Psoas muscle (tissue), 8 donors: ENCODE measurements around the gene IGSF22. TPM values are rescaled to one million over a fixed set of nuclear protein-coding genes. Genes with fewer than 3 reads are reported as not detected.
A peak's percentile ranks its signal among the peaks of the same experiment; 100 is the strongest.

ENCODE experiments used
- ATAC-seq, 4 donors: fragments of 200-7000 bp; cut with Tn5 transposase; one replicate each; pipeline ENCODE4 v1.9.1; 2020; ENCODE audit warnings: moderate library complexity in 3 of 4, mild to moderate bottlenecking in 2 of 4
- DNase-seq, 2 donors: peaks; one replicate each; pipeline ENCODE4 v3.0.0-alpha.2; 2020
- H3K27ac ChIP-seq: fragments of 200-600 bp; one replicate; pipeline ENCODE4 v1.8.0; 2022
- H3K27me3 ChIP-seq, 3 donors: fragments of 200-600 bp in 1 of 3; one replicate each; pipeline versions ENCODE4 v1.6.1 to v1.8.0; 2013 to 2022; ENCODE audit warnings: low read length in 2 of 3, mild to moderate bottlenecking in 2 of 3, moderate library complexity in 1 of 3; ENCODE audit not compliant: insufficient read depth in 3 of 3
- H3K36me3 ChIP-seq, 2 donors: fragments of 200-600 bp in 1 of 2; one replicate each; pipeline versions ENCODE4 v1.6.1 to v1.8.0; 2013 to 2022; ENCODE audit warnings: low read depth in 1 of 2, mild to moderate bottlenecking in 1 of 2, moderate library complexity in 1 of 2; ENCODE audit not compliant: insufficient read depth in 1 of 2
- H3K4me1 ChIP-seq: fragments of 200-600 bp; one replicate; pipeline ENCODE4 v1.8.0; 2022
- H3K4me3 ChIP-seq: fragments of 200-600 bp; one replicate; pipeline ENCODE4 v1.8.0; 2022; ENCODE audit warnings: mild to moderate bottlenecking
- H3K9me3 ChIP-seq: fragments of 200-600 bp; one replicate; pipeline ENCODE4 v1.8.0; 2022
- WGBS, 3 donors: extraction: QIAGEN DNeasy Blood & Tissue Kit; methylation state at CpG; one replicate each; pipeline versions ENCODE4 v1.1.6 to v1.1.7; 2013; 5-methylcytosine and 5-hydroxymethylcytosine counted together
- intact Hi-C, 2 donors: fragments of 100-400 bp; cut with DNase I; formaldehyde crosslinking; loops; one replicate each; pipeline versions ENCODE4 v1.11.0 to v1.14.2; 2022
- polyA plus RNA-seq, 3 donors: library from polyadenylated mRNA; stranded (reverse); fragments of 200-250 nt; gene quantifications; one replicate each; pipeline ENCODE4 v1.2.3, GENCODE V29; 2013
- total RNA-seq, 4 donors: library from RNA; stranded (reverse); fragmentation: NEBNext Ultra II Directional in 2 of 4; extraction: Animal tissue kit (Norgen Biotek cat#: 25700) in 2 of 4; gene quantifications; one replicate each; pipeline versions ENCODE4 v1.2.1 to v1.2.4, GENCODE V29; 2021 to 2023
- TF ChIP-seq, protein P1 (sequence below): fragments of 200-600 bp; IDR thresholded peaks from one replicate; pipeline ENCODE4 v1.8.0; 2022; ENCODE audit warnings: antibody characterized with exemption
- donor health status: healthy with polysubstance abuse.
- donor health status: DM: no; HTN: no; CAD: no; lungs with moderate emphysema.
- donor health status: Bipolar disorder and iron deficiency.
- donor health status: healthy.
- donor health status: DM: yes; HTN: yes; CAD: no.
- donor health status: DM: no; HTN: no; CAD: no.
- donor health status: DM: no; HTN: no; CAD: no.
- donor health status: DM: yes; HTN: yes; CAD: no.

Gene IGSF22
- total and polyA plus RNA-seq, 7 donors, result 0.03 to 0.87 (median 0.49) TPM

GRCh38 chr11:18700375-18700774 is 25.6 kb downstream of the IGSF22 start:
- Histone ChIP-seq H3K4me1 (peaks cover 11% of the 10 kb centered on the region), H3K27ac (no peak overlapping the region), H3K4me3 (no peak overlapping the region), H3K27me3 (no peaks in the 10 kb centered on the region), H3K36me3 (peaks cover 0 to 21% of the 10 kb centered on the region in 2 donors), H3K9me3 (no peaks in the 10 kb centered on the region)
- DNase-seq, result no peak
- WGBS, 3 donors, result 53 to 64% (median 57%) methylated on average over 1 of the region's 1 CpG
- intact Hi-C loops, result no loop called here
- no peak for ATAC-seq
- TF ChIP-seq, protein P1, sequence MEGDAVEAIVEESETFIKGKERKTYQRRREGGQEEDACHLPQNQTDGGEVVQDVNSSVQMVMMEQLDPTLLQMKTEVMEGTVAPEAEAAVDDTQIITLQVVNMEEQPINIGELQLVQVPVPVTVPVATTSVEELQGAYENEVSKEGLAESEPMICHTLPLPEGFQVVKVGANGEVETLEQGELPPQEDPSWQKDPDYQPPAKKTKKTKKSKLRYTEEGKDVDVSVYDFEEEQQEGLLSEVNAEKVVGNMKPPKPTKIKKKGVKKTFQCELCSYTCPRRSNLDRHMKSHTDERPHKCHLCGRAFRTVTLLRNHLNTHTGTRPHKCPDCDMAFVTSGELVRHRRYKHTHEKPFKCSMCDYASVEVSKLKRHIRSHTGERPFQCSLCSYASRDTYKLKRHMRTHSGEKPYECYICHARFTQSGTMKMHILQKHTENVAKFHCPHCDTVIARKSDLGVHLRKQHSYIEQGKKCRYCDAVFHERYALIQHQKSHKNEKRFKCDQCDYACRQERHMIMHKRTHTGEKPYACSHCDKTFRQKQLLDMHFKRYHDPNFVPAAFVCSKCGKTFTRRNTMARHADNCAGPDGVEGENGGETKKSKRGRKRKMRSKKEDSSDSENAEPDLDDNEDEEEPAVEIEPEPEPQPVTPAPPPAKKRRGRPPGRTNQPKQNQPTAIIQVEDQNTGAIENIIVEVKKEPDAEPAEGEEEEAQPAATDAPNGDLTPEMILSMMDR, result no peak

GRCh38 chr11:18699848-18700261 is 26.1 kb downstream of the IGSF22 start:
- H3K4me3 ChIP-seq, result peak overlapping the region; percentile 87
- TF ChIP-seq, protein P1, result no peak
- no peak for DNase-seq
- peaks cover 0 to 21% of the 10 kb centered on the region in 2 donors for H3K36me3 ChIP-seq
- WGBS, 3 donors, result 46 to 51% (median 48%) methylated on average over 3 of the region's 3 CpGs
- intact Hi-C loops, result loop anchor here in 1 of 2 donors (5.0 kb wide), 1 partner anchor 308 kb away; the partner anchor contains the start of gene LDHA
- no peak for ATAC-seq
- H3K27ac ChIP-seq, result peak overlapping the region; percentile 79
- H3K9me3 ChIP-seq, result no peaks in the 10 kb centered on the region
- peaks cover 11% of the 10 kb centered on the region for H3K4me1 ChIP-seq
- no peaks in the 10 kb centered on the region for H3K27me3 ChIP-seq

- Histone ChIP-seq H3K27ac (peak overlapping the region; percentile 79), H3K9me3 (no peaks in the 10 kb centered on the region), H3K27me3 (no peaks in the 10 kb centered on the region), H3K4me1 (peaks cover 11% of the 10 kb centered on the region), H3K4me3 (peak overlapping the region; percentile 87), H3K36me3 (peaks cover 0 to 21% of the 10 kb centered on the region in 2 donors)
- no peak for ATAC-seq
- WGBS, 3 donors, result 9 to 18% (median 9%) methylated on average over 9 of the region's 9 CpGs
- no peak for DNase-seq
- intact Hi-C loops, result loop anchor here in 1 of 2 donors (5.0 kb wide), 1 partner anchor 307 kb away; the partner anchor contains the start of gene LDHA
- TF ChIP-seq, protein P1, result no peak
Measured at GRCh38 chr11:18699269-18699596, 26.8 kb downstream of the IGSF22 start.

DNA sequence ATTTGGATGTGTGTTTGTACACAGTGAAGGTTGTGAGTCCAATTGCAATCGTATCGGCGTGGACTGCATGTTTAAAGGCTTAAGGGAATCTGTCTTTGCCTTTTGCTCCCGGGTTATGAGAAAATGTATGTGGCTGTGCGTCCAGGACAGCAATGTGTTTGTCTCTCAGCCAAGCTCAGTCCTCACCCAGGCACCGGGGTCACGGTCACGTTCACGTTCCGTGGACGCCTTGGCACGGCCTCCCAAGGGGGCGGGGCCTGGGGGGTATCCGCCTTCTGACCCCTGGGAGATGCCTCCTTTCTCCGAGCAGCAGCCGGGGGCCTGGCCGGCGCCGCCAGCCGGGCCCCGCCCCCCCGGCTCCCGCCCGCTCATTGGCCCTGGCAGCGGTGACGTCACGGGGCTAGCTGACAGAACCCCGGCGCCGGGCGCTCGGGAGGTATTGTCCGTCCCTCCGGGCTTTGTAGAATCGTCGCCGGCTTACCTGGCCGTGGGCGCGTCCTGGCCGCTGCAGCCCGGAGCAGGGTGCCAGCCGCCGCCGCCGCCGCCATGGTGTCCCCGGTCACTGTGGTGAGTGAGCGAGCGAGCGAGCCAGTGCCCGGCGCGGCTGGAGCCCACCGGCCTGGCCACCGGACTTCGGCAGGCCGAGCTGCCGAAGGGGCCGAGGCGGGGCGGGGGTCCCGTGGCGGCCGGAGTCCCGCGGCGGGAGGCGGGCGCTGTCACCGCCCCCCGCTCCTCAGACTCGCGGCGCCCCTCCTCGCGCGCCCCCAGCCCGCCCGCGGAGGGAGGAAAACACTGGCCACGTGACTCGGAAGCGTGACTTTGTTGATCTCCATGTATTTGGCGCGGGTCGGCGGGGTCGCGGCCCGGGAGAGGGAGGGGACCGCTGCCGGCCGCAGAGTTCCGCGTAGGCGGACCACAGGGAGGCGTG is 27.4 kb downstream of the IGSF22 start, which contains the start of gene TMEM86A:
TMEM86A (plus strand) TSS at position 439 of the 928 bp plus-strand sequence; CDS start at position 547, 108 bp downstream.
- intact Hi-C loops, result loop anchor here in 1 of 2 donors (5.0 kb wide), 1 partner anchor 306 kb away; the partner anchor contains the start of gene LDHA

More for the DNA sequence above, 27.4 kb downstream of the IGSF22 start, which contains the start of gene TMEM86A:
- H3K4me1 ChIP-seq, result peaks cover 11% of the 10 kb centered on the region
- peak within 1 kb of the TSS; percentile 87 for H3K4me3 ChIP-seq
- ATAC-seq (peak; percentile 95 to 97 (median 96)), DNase-seq (peak; percentile 93 to 96)
- H3K27ac ChIP-seq, result peak within 1 kb of the TSS; percentile 79
- no peaks in the 10 kb centered on the region for H3K27me3 ChIP-seq
- H3K9me3 ChIP-seq, result no peaks in the 10 kb centered on the region
- peaks cover 0 to 21% of the 10 kb centered on the region in 2 donors for H3K36me3 ChIP-seq
- 0 to 1% (median 1%) methylated on average over 68 to 94 of the region's 98 CpGs for WGBS, 3 donors
- TF ChIP-seq, protein P1, result no peak
